ENCODE measurements around the gene GPR35.

The GPR35 gene

GRCh38 chr2:240588669-240589068 lies 36.6 kb upstream of the GPR35 start:
- H3K27me3 ChIP-seq: no peaks in the 10 kb centered on the region
- H3K36me3 ChIP-seq: peaks cover 50% of the 10 kb centered on the region
- H3K9me3 ChIP-seq: no peaks in the 10 kb centered on the region
- H3K4me1 ChIP-seq: peaks cover 41% of the 10 kb centered on the region
- H3K9ac ChIP-seq: peak overlapping the region; percentile 96
- H4K20me1 ChIP-seq: peaks cover 82% of the 10 kb centered on the region
- no peak for TF ChIP-seq Cebpa-rat (IDR thresholded peaks at IDR 0.05)
- H3K27ac ChIP-seq: no peak overlapping the region
- H3K4me2 ChIP-seq: peak overlapping the region; percentile 90
- H3K4me3 ChIP-seq: no peak overlapping the region

- Histone ChIP-seq H3K9me3 (no peaks in the 10 kb centered on the region), H3K36me3 (peaks cover 55% of the 10 kb centered on the region), H3K4me3 (no peak overlapping the region), H3K4me1 (peaks cover 34% of the 10 kb centered on the region), H3K27ac (no peak overlapping the region), H3K27me3 (no peaks in the 10 kb centered on the region), H3K9ac (peak overlapping the region; percentile 28; the same call in 1 of the 2 replicates), H3K4me2 (no peak overlapping the region), H4K20me1 (peaks cover 89% of the 10 kb centered on the region)
- TF ChIP-seq Cebpa-rat (IDR thresholded peaks at IDR 0.05): no peak
Measured at GRCh38 chr2:240589375-240589774, 35.9 kb upstream of the GPR35 start.

DNA sequence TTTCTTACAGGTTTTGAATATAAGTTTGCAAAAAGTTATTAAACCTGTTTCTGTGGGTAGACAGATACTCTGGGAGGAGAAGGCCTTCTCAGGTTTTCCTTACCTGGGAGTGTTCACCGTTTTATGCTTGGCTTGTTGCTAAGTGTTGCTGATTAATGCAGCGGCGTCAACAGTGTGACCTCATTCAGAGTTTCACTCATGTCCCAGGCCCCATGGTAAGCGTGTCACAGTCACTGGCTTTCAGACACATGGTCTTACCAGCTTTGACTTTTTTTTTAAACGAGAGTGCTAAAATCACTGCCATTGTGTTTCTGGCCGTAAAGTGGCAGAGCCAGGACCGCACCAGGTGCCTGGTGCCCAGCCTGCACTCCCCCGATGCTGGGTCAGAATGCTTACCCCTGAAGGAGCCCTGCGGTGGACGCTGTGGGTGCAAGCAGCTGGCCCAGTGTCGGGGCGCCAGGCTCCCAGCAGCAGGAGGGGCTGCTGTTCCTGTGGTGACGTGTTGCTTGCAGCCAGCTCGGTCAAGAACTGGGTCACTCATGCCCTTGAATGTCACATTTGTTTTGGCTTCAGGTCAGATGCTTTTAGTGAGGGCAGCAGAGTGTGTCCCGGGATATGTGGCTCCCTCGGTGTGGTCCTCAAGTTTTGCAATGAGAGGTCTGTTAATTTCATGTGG lies 35.3 kb upstream of the GPR35 start:
- no peak overlapping the region for H3K9ac ChIP-seq
- no peak overlapping the region for H3K4me2 ChIP-seq
- no peak overlapping the region for H3K4me3 ChIP-seq
- H3K27ac ChIP-seq: no peak overlapping the region
- H3K9me3 ChIP-seq: no peaks in the 10 kb centered on the region
- H4K20me1 ChIP-seq: peaks cover 92% of the 10 kb centered on the region
- no peak for TF ChIP-seq Cebpa-rat (IDR thresholded peaks at IDR 0.05)
- peaks cover 33% of the 10 kb centered on the region for H3K4me1 ChIP-seq
- no peaks in the 10 kb centered on the region for H3K27me3 ChIP-seq
- peaks cover 61% of the 10 kb centered on the region for H3K36me3 ChIP-seq

DNA sequence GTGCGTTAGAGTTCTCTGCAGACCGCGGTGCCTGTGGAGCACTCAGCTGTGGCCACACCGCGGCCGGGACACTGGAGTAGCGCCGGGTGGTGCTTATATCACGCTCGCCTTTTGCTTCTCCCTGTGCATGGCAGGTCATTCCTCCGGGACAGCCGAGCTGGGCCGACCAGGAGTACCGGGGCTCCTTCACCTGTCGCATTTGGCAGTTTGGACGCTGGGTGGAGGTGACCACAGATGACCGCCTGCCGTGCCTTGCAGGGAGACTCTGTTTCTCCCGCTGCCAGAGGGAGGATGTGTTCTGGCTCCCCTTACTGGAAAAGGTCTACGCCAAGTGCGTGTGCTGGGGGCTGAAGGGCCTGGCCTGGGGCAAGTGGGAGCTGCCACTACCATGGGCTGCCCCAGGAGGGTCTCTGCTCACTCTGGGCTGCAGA lies 34.6 kb upstream of the GPR35 start:
- H3K27ac ChIP-seq: no peak overlapping the region
- peaks cover 68% of the 10 kb centered on the region for H3K36me3 ChIP-seq
- no peak for TF ChIP-seq Cebpa-rat (IDR thresholded peaks at IDR 0.05)
- no peak overlapping the region for H3K4me2 ChIP-seq
- H3K4me3 ChIP-seq: no peak overlapping the region
- no peaks in the 10 kb centered on the region for H3K9me3 ChIP-seq
- H3K4me1 ChIP-seq: peaks cover 33% of the 10 kb centered on the region
- H3K27me3 ChIP-seq: no peaks in the 10 kb centered on the region
- H3K9ac ChIP-seq: no peak overlapping the region
- H4K20me1 ChIP-seq: peaks cover 92% of the 10 kb centered on the region

- Histone ChIP-seq H3K4me2 (no peak overlapping the region), H3K9ac (no peak overlapping the region), H3K4me1 (peaks cover 38% of the 10 kb centered on the region), H3K36me3 (peaks cover 74% of the 10 kb centered on the region), H4K20me1 (peaks cover 94% of the 10 kb centered on the region), H3K27ac (no peak overlapping the region), H3K27me3 (no peaks in the 10 kb centered on the region), H3K9me3 (no peaks in the 10 kb centered on the region), H3K4me3 (no peak overlapping the region)
- no peak for TF ChIP-seq Cebpa-rat (IDR thresholded peaks at IDR 0.05)
Measured at GRCh38 chr2:240591226-240591625, 34.1 kb upstream of the GPR35 start.

DNA sequence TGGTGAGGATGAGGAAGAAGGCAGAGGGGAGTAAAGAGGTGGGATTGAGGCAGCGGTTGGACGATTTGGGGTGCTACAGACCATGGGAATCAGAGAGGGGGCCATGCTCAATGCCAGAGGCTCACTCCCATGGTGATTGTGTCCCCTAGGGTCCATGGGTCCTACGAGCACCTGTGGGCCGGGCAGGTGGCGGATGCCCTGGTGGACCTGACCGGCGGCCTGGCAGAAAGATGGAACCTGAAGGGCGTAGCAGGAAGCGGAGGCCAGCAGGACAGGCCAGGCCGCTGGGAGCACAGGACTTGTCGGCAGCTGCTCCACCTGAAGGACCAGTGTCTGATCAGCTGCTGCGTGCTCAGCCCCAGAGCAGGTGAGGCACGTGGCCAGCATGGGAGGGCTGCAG lies 33.5 kb upstream of the GPR35 start:
- Histone ChIP-seq H3K9ac (no peak overlapping the region), H3K4me1 (peaks cover 43% of the 10 kb centered on the region), H4K20me1 (peaks cover 100% of the 10 kb centered on the region), H3K36me3 (peaks cover 79% of the 10 kb centered on the region), H3K27me3 (no peaks in the 10 kb centered on the region), H3K9me3 (no peaks in the 10 kb centered on the region), H3K27ac (no peak overlapping the region), H3K4me2 (no peak overlapping the region), H3K4me3 (no peak overlapping the region)
- no peak for TF ChIP-seq Cebpa-rat (IDR thresholded peaks at IDR 0.05)

DNA sequence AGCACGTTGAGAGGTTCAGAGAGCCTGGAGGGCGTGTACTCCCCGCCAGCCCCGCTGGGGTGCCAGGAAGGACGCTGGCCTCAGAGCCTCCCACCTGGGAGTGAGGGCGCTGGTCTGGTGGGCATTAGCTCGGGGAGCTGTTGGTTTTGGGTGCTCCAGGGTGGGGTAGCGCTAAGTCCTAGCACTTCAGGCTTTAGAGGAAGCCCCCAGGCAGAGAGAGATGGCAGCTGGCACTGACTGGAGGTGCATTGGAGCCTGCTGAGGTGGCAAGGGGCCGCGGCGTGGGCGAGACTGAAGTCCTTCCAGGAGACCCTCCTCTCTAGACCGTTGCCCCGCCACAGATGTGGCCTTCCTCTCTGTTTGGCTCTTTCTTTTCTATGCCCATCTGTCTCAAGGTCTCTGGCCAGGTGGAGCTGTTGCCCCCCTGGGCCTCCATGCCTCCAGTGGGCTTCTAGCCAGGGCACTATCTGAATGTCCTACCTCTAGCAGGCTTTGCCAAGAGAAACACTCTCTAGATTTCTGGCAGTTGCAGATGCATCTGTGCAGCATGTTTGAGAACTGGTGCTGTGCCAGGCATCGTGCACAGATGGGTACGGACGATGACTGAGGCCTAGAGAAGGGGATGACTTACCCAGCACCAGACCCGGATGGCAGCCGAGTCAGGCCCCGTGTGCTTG lies 32.1 kb upstream of the GPR35 start:
- peaks cover 93% of the 10 kb centered on the region for H3K36me3 ChIP-seq
- no peak overlapping the region for H3K9ac ChIP-seq
- H3K27ac ChIP-seq: no peak overlapping the region
- no peak for TF ChIP-seq Cebpa-rat (IDR thresholded peaks at IDR 0.05)
- no peak overlapping the region for H3K4me3 ChIP-seq
- H4K20me1 ChIP-seq: peaks cover 100% of the 10 kb centered on the region
- H3K27me3 ChIP-seq: no peaks in the 10 kb centered on the region
- no peaks in the 10 kb centered on the region for H3K9me3 ChIP-seq
- peaks cover 40% of the 10 kb centered on the region for H3K4me1 ChIP-seq
- no peak overlapping the region for H3K4me2 ChIP-seq

DNA sequence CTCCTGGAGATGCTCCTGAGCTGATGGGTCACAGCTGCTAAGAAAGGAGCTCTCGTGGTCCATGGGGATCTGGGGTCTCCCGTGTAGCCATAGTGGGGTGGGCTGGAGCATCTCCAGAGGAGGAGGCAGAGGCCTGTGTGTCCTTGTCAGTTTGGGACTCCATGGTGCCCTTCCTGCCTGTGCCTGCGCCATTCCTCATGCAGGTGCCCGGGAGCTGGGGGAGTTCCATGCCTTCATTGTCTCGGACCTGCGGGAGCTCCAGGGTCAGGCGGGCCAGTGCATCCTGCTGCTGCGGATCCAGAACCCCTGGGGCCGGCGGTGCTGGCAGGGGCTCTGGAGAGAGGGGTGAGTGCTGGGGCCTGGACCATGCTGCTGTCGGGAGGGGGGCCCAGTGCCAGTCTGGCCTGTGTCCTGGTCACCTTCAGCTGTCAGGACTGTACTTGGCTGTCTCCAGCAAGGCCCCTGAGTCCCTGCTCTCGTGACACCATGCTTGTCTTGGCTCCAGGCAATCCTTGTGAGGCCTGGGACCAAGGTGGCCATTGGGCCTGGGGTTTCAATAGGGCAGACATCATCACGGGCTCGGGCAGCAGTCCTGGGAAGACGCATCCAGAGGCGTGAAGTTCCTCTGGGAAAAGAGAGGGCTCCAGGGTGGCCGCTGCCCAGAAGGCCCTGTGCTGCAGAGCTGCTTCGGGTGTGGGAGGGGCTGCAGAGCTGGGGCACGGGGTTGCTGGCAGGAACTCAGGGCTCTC lies 31.4 kb upstream of the GPR35 start:
- H3K9ac ChIP-seq: no peak overlapping the region
- H3K4me3 ChIP-seq: no peak overlapping the region
- peaks cover 33% of the 10 kb centered on the region for H3K4me1 ChIP-seq
- no peaks in the 10 kb centered on the region for H3K27me3 ChIP-seq
- no peak overlapping the region for H3K4me2 ChIP-seq
- H3K9me3 ChIP-seq: no peaks in the 10 kb centered on the region
- peaks cover 100% of the 10 kb centered on the region for H4K20me1 ChIP-seq
- H3K36me3 ChIP-seq: peaks cover 100% of the 10 kb centered on the region
- H3K27ac ChIP-seq: 0 out of 2 replicates have a peak overlapping the region, but pooled peaks have one; percentile 2
- TF ChIP-seq Cebpa-rat (IDR thresholded peaks at IDR 0.05): no peak

GRCh38 chr2:240594511-240595380 lies 30.5 kb upstream of the GPR35 start:
- 0 out of 2 replicates have a peak overlapping the region, but pooled peaks have one; percentile 2 for H3K27ac ChIP-seq
- H3K27me3 ChIP-seq: no peaks in the 10 kb centered on the region
- no peak for TF ChIP-seq Cebpa-rat (IDR thresholded peaks at IDR 0.05)
- no peak overlapping the region for H3K4me3 ChIP-seq
- peaks cover 93% of the 10 kb centered on the region for H4K20me1 ChIP-seq
- no peak overlapping the region for H3K9ac ChIP-seq
- H3K4me2 ChIP-seq: peak overlapping the region; percentile 63; the same call in 1 of the 2 replicates
- H3K4me1 ChIP-seq: peaks cover 27% of the 10 kb centered on the region
- H3K9me3 ChIP-seq: no peaks in the 10 kb centered on the region
- peaks cover 100% of the 10 kb centered on the region for H3K36me3 ChIP-seq
